ENCODE data around the gene ERCC6.

GRCh38 chr10:49568235-49568634, 29.3 kb upstream of the ERCC6 start:
- TF ChIP-seq RAD21 (IDR thresholded peaks at IDR 0.05; ENCODE audit: low read length) (no peak), USF2 (IDR thresholded peaks at IDR 0.05; ENCODE audit: borderline replicate concordance, low read depth, low read length) (no peak), USF1 (IDR thresholded peaks at IDR 0.05; ENCODE audit: borderline replicate concordance, low read depth) (no peak), CTCF (IDR thresholded peaks at IDR 0.05) (no peak), EZH2phosphoT487 (IDR thresholded peaks at IDR 0.05; ENCODE audit: borderline replicate concordance, low read depth) (no peak)

All from SK-N-SH (cell line).